Measurements from ENCODE around the gene CCDC69. TPM values are rescaled to one million over a fixed set of nuclear protein-coding genes. Genes with fewer than 3 reads are reported as not detected.
A peak's percentile ranks its signal among the peaks of the same experiment; 100 is the strongest.

The CCDC69 gene
- total and polyA plus RNA-seq, 10 of the 15 experiments (the other 5 are each of a cell fraction or from before 2014, with no cell fraction given) = 13.5 to 106 (median 70.1) TPM

GRCh38 chr5:151251001-151251551 lies 27.2 kb upstream of the CCDC69 start (continued):
- TF ChIP-seq HDAC6 (IDR thresholded peaks at IDR 0.05; ENCODE audit: unreplicated experiment) (no peak), ATF2 (IDR thresholded peaks at IDR 0.05; ENCODE audit: low read length) (no peak), NFYB (IDR thresholded peaks at IDR 0.05; ENCODE audit: insufficient read depth, low read depth, low read length) (peak; percentile 83), ZBTB33 (IDR thresholded peaks at IDR 0.05) (no peak), NR2F1 (conservative IDR thresholded peaks at IDR 0.05) (peak; percentile 60; the same call in 1 of the 2 replicates), NR2C1 (IDR thresholded peaks at IDR 0.05) (peak; percentile 52), NFYA (IDR thresholded peaks at IDR 0.05; ENCODE audit: borderline replicate concordance, low read depth, low read length) (no peak), NBN (IDR thresholded peaks at IDR 0.05) (no peak), STAT3 (IDR thresholded peaks at IDR 0.05; ENCODE audit: low read depth, low read length) (no peak), NR2C2 (IDR thresholded peaks at IDR 0.05; ENCODE audit: borderline replicate concordance, control insufficient read depth, insufficient read length, low read depth) (no peak), POLR2AphosphoS5 (IDR thresholded peaks at IDR 0.05; ENCODE audit: low read length) (no peak), HCFC1 (IDR thresholded peaks at IDR 0.05; ENCODE audit: low read length) (no peak), IKZF1 (conservative IDR thresholded peaks at IDR 0.05) (no peak), CBX3 (IDR thresholded peaks at IDR 0.05; ENCODE audit: borderline replicate concordance, low read depth) (no peak), SMAD1 (IDR thresholded peaks at IDR 0.05; ENCODE audit: low read depth, partially characterized antibody) (no peak), FOXK2 (IDR thresholded peaks at IDR 0.05) (no peak), RAD51 (IDR thresholded peaks at IDR 0.05) (no peak)

All from GM12878 (cell line).